GM12878 (cell line): ENCODE data around the gene NSG1. TPM values are rescaled to one million over a fixed set of nuclear protein-coding genes. Genes with fewer than 3 reads are reported as not detected.

Experiments
- ATAC-seq: fragments of 200-7000 bp; cut with Tn5 transposase; 3 replicates; pipeline ENCODE4 v1.9.1; 2020; ENCODE audit warnings: mild to moderate bottlenecking, moderate library complexity
- BruUV-seq: library from RNA; stranded (reverse); fragments of 400-500 nt; replicated peaks from 2 replicates; lab custom pipeline; 2021; lab: Mats Ljungman, UMichigan
- CTCF ChIA-PET: fragments of 300-600 bp; sonication (Branson Sonifier 250); formaldehyde crosslinking; extraction: SDS; loops from one replicate; lab custom pipeline; 2021; ENCODE audit warnings: inconsistent platforms; lab: Yijun Ruan, JAX
- POLR2A ChIA-PET: fragments of 350-600 bp; formaldehyde crosslinking; extraction: SDS; loops from one replicate; lab custom pipeline; 2021; ENCODE audit warnings: inconsistent platforms; lab: Charles Lee
- RAD21 ChIA-PET: fragments of 300-600 bp; sonication (Branson Sonifier 250); formaldehyde crosslinking; loops from one replicate; lab custom pipeline; 2023; ENCODE audit warnings: antibody characterized with exemption; ENCODE audit not compliant: unreplicated experiment; lab: Charles Lee
- SMC1A ChIA-PET: fragments of 300-600 bp; sonication (Branson Sonifier 250); formaldehyde crosslinking; loops from one replicate; lab custom pipeline; 2023; ENCODE audit not compliant: unreplicated experiment, uncharacterized antibody; lab: Charles Lee
- DNase-seq: peaks from one replicate; pipeline ENCODE4 v3.0.0-alpha.2; 2011; ENCODE audit warnings: low read depth, low spot score
- FAIRE-seq: peaks from 3 replicates; lab custom pipeline; 2011; peaks lifted over from hg19 to GRCh38; lab: Jason Lieb, UNC
- H2AFZ ChIP-seq: 2 replicates; pipeline ENCODE4 v1.6.0; 2011; ENCODE audit warnings: low read depth, low read length, control low read depth; ENCODE audit not compliant: control insufficient read depth
- H3K27ac ChIP-seq: 2 replicates; pipeline ENCODE4 v1.5.1; 2011; ENCODE audit warnings: control low read depth; ENCODE audit not compliant: control insufficient read depth, insufficient read depth
- H3K27me3 ChIP-seq, 2 experiments: replicated peaks in 1 of 2; 2 replicates each; pipeline versions ENCODE4 v1.6.0 to v1.6.1; 2011; ENCODE audit warnings: low read length in 1 of 2; ENCODE audit not compliant: control insufficient read depth in 2 of 2, insufficient read depth in 2 of 2
- H3K36me3 ChIP-seq, 2 experiments: 2 replicates each; pipeline ENCODE4 v1.5.1; 2011; ENCODE audit warnings: low read length in 1 of 2; ENCODE audit not compliant: control insufficient read depth in 2 of 2, insufficient read depth in 2 of 2
- H3K4me1 ChIP-seq: 2 replicates; pipeline ENCODE4 v1.6.1; 2011; ENCODE audit warnings: mild to moderate bottlenecking, low read length, moderate library complexity, mixed read lengths; ENCODE audit not compliant: control insufficient read depth, insufficient read depth
- H3K4me2 ChIP-seq: 2 replicates; pipeline ENCODE4 v1.6.0; 2011; ENCODE audit warnings: control low read depth; ENCODE audit not compliant: control insufficient read depth, insufficient read depth
- H3K4me3 ChIP-seq: fragments of 200-600 bp; sonication (generic); 2 replicates; pipeline ENCODE4 v1.5.1; 2016
- H3K79me2 ChIP-seq: 2 replicates; pipeline ENCODE4 v1.6.0; 2011; ENCODE audit warnings: low read length; ENCODE audit not compliant: control insufficient read depth, insufficient read depth
- H3K9ac ChIP-seq: 2 replicates; pipeline ENCODE4 v1.8.0; 2011; ENCODE audit warnings: low read length, control low read depth, mixed read lengths; ENCODE audit not compliant: control insufficient read depth, insufficient read depth
- H3K9me3 ChIP-seq: replicated peaks from 3 replicates; pipeline ENCODE4 v1.5.1; 2011; ENCODE audit warnings: mild to moderate bottlenecking, low read length; ENCODE audit not compliant: control insufficient read depth, insufficient read depth
- H4K20me1 ChIP-seq: 2 replicates; pipeline ENCODE4 v1.6.0; 2011; ENCODE audit not compliant: control insufficient read depth, insufficient read depth
- EZH2 ChIP-seq: IDR thresholded peaks from 2 replicates; pipeline ENCODE4 v1.6.1; 2012; ENCODE audit warnings: low read depth, mild to moderate bottlenecking, control low read depth, inconsistent platforms, low read length, borderline replicate concordance; ENCODE audit not compliant: control insufficient read depth
- GATAD2B ChIP-seq: fragments of 450-650 bp; conservative IDR thresholded peaks from 2 replicates; pipeline ENCODE4 v1.6.1; 2017; ENCODE audit warnings: low read depth, mild to moderate bottlenecking, moderate library complexity
- MTA2 ChIP-seq: fragments of 450-650 bp; IDR thresholded peaks from 2 replicates; pipeline ENCODE4 v1.6.1; 2016; ENCODE audit warnings: low read depth, mild to moderate bottlenecking, moderate library complexity
- MTA3 ChIP-seq: IDR thresholded peaks from 2 replicates; pipeline ENCODE4 v1.6.1; 2012; ENCODE audit warnings: low read length, inconsistent platforms, borderline replicate concordance
- NFYB ChIP-seq: IDR thresholded peaks from 2 replicates; pipeline ENCODE4 v1.6.1; 2011; ENCODE audit warnings: low read depth, mild to moderate bottlenecking, low read length, improper control_type of control experiment, moderate library complexity; ENCODE audit not compliant: insufficient read depth
- NKRF ChIP-seq: fragments of 450-650 bp; conservative IDR thresholded peaks from 2 replicates; pipeline ENCODE4 v1.6.1; 2017; ENCODE audit warnings: mild to moderate bottlenecking, moderate library complexity
- PBX3 ChIP-seq: IDR thresholded peaks from 2 replicates; pipeline ENCODE4 v1.6.1; 2011; ENCODE audit warnings: mild to moderate bottlenecking, low read depth, low read length, moderate library complexity; ENCODE audit not compliant: insufficient replicate concordance
- PML ChIP-seq: IDR thresholded peaks from 2 replicates; pipeline ENCODE4 v1.6.1; 2012; ENCODE audit warnings: low read length, inconsistent platforms
- PRDM15 ChIP-seq: fragments of 450-650 bp; formaldehyde crosslinking; IDR thresholded peaks from 2 replicates; pipeline ENCODE4 v1.4.0; 2020; ENCODE audit warnings: mild to moderate bottlenecking, moderate library complexity
- SIN3A ChIP-seq: IDR thresholded peaks from 2 replicates; pipeline ENCODE4 v1.6.1; 2012; ENCODE audit warnings: low read depth, low read length, improper control_type of control experiment
- WGBS: methylation state at CpG from one replicate; pipeline ENCODE4 v1.1.6; 2016; ENCODE audit warnings: low lambda C conversion rate; ENCODE audit not compliant: insufficient replicate concordance, insufficient coverage; ENCODE audit errors: missing lambda C conversion rate; 5-methylcytosine and 5-hydroxymethylcytosine counted together
- in situ Hi-C: fragments of 300-500 bp; cut with MboI; formaldehyde crosslinking; loops from 9 replicates; pipeline ENCODE4 v1.14.3; 2018; ENCODE audit warnings: mixed read lengths
- intact Hi-C: fragments of 100-400 bp; cut with micrococcal nuclease; formaldehyde crosslinking; loops from one replicate; pipeline ENCODE4 v1.14.2; 2022; ENCODE audit not compliant: unreplicated experiment
- polyA plus RNA-seq, 11 experiments: library from polyadenylated mRNA; depleted of rRNA in 4 of 11; unstranded in 6 of 11; stranded (reverse) in 5 of 11; fragments of >200 nt; fragmentation: Nextera tagmentation in 4 of 11; fragmentation: Illumina TruSeq in 1 of 11; extraction: Ambion mirVana in 4 of 11; extraction: Trizol in 1 of 11; gene quantifications; 1 replicate in 1 of 11; 2 replicates in 10 of 11; pipeline versions ENCODE4 v1.2.1 to v1.2.3, GENCODE V29; 2011 to 2016; ENCODE audit warnings: inconsistent platforms in 2 of 11, missing spikeins in 2 of 11, low read depth in 1 of 11
- total RNA-seq, 4 experiments: library from RNA; depleted of rRNA in 3 of 4; stranded (reverse); fragments of >200 nt in 3 of 4; fragmentation: Illumina TruSeq in 1 of 4; extraction: Trizol in 1 of 4; gene quantifications; 2 replicates each; pipeline versions ENCODE4 v1.2.1 to v1.2.3, GENCODE V29; 2013 to 2021
- TF ChIP-seq, protein P1 (sequence below): IDR thresholded peaks from 2 replicates; pipeline ENCODE4 v1.6.1; 2012; ENCODE audit warnings: improper control_type of control experiment, low read depth, low read length; ENCODE audit not compliant: insufficient replicate concordance

The NSG1 gene
- total and polyA plus RNA-seq, 10 of the 15 experiments (the other 5 are each of a cell fraction or from before 2014, with no cell fraction given) = 0.03 to 0.19 (median 0.10) TPM; not detected in 5

- RAD21 ChIA-PET = no interaction called here
- H3K9ac ChIP-seq = no peak overlapping the region
- no peak overlapping the region for H3K4me3 ChIP-seq
- intact Hi-C loops = no loop called here
- CTCF ChIA-PET = no interaction called here
- in situ Hi-C loops = no loop called here
- no peaks in the 10 kb centered on the region; a peak in 1 of 4 replicates for H3K27me3 ChIP-seq
- no peaks in the 10 kb centered on the region for H3K9me3 ChIP-seq
- WGBS = 18% methylated on average over 6 of the region's 6 CpGs
- POLR2A ChIA-PET = no interaction called here
- H3K27ac ChIP-seq = no peak overlapping the region
- no TSS peak for BruUV-seq
- no peak overlapping the region for H3K4me2 ChIP-seq
- DNase-seq (no peak), FAIRE-seq (no peak), ATAC-seq (no peak)
- no peaks in the 10 kb centered on the region for H3K36me3 ChIP-seq
- no peaks in the 10 kb centered on the region for H3K79me2 ChIP-seq
- H3K4me1 ChIP-seq = no peaks in the 10 kb centered on the region
- no peaks in the 10 kb centered on the region for H4K20me1 ChIP-seq
- H2AFZ ChIP-seq = no peak overlapping the region
- SMC1A ChIA-PET = no interaction called here
- no peak for TF ChIP-seq MTA3
- no peak for TF ChIP-seq PRDM15 (CRISPR knock-in tag)
- TF ChIP-seq EZH2 = no peak
- TF ChIP-seq GATAD2B = no peak
- TF ChIP-seq SIN3A = no peak
- no peak for TF ChIP-seq NKRF
- TF ChIP-seq PBX3 = no peak
- TF ChIP-seq PML = no peak
- TF ChIP-seq NFYB = no peak
- TF ChIP-seq, protein P1, sequence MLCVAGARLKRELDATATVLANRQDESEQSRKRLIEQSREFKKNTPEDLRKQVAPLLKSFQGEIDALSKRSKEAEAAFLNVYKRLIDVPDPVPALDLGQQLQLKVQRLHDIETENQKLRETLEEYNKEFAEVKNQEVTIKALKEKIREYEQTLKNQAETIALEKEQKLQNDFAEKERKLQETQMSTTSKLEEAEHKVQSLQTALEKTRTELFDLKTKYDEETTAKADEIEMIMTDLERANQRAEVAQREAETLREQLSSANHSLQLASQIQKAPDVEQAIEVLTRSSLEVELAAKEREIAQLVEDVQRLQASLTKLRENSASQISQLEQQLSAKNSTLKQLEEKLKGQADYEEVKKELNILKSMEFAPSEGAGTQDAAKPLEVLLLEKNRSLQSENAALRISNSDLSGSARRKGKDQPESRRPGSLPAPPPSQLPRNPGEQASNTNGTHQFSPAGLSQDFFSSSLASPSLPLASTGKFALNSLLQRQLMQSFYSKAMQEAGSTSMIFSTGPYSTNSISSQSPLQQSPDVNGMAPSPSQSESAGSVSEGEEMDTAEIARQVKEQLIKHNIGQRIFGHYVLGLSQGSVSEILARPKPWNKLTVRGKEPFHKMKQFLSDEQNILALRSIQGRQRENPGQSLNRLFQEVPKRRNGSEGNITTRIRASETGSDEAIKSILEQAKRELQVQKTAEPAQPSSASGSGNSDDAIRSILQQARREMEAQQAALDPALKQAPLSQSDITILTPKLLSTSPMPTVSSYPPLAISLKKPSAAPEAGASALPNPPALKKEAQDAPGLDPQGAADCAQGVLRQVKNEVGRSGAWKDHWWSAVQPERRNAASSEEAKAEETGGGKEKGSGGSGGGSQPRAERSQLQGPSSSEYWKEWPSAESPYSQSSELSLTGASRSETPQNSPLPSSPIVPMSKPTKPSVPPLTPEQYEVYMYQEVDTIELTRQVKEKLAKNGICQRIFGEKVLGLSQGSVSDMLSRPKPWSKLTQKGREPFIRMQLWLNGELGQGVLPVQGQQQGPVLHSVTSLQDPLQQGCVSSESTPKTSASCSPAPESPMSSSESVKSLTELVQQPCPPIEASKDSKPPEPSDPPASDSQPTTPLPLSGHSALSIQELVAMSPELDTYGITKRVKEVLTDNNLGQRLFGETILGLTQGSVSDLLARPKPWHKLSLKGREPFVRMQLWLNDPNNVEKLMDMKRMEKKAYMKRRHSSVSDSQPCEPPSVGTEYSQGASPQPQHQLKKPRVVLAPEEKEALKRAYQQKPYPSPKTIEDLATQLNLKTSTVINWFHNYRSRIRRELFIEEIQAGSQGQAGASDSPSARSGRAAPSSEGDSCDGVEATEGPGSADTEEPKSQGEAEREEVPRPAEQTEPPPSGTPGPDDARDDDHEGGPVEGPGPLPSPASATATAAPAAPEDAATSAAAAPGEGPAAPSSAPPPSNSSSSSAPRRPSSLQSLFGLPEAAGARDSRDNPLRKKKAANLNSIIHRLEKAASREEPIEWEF = no peak
- no peak for TF ChIP-seq MTA2
Observed at GRCh38 chr4:4379540-4380087, 7.3 kb upstream of the NSG1 start.
